ENCODE results near the gene TSHZ2.
"Not testable (repeated sequence)": the region's sequence is repeated elsewhere in the genome, so short reads cannot be mapped to it uniquely, and the experiment has no call there.

GRCh38 chr20:53472859-53473258, 500.7 kb downstream of the TSHZ2 start:
- TF ChIP-seq ZFX (IDR thresholded peaks at IDR 0.05); POLR2A (IDR thresholded peaks at IDR 0.05; ENCODE audit: borderline replicate concordance, extremely low read depth, insufficient read depth, insufficient read length); ZNF274 (IDR thresholded peaks at IDR 0.05; ENCODE audit: low read depth, low read length); CTCF (IDR thresholded peaks at IDR 0.05 in 2 of 3, conservative IDR thresholded peaks at IDR 0.05 in 1 of 3; ENCODE audit: borderline replicate concordance in 1 of 3, insufficient read depth in 1 of 3, low read depth in 2 of 3, low read length in 2 of 3); RAD21 (IDR thresholded peaks at IDR 0.05; ENCODE audit: low read depth); MAX (IDR thresholded peaks at IDR 0.05); YY1 (IDR thresholded peaks at IDR 0.05; ENCODE audit: extremely low read depth, insufficient replicate concordance, low read depth, low read length); SRF (IDR thresholded peaks at IDR 0.05; ENCODE audit: low read depth); SIN3A (IDR thresholded peaks at IDR 0.05; ENCODE audit: low read depth); POLR2AphosphoS5 (IDR thresholded peaks at IDR 0.05; ENCODE audit: low read depth, low read length); EZH2 (IDR thresholded peaks at IDR 0.05); CEBPB (IDR thresholded peaks at IDR 0.05; ENCODE audit: low read depth); ELF1 (IDR thresholded peaks at IDR 0.05; ENCODE audit: borderline replicate concordance, low read depth): not testable (repeated sequence)
- TF ChIP-seq, protein P1, sequence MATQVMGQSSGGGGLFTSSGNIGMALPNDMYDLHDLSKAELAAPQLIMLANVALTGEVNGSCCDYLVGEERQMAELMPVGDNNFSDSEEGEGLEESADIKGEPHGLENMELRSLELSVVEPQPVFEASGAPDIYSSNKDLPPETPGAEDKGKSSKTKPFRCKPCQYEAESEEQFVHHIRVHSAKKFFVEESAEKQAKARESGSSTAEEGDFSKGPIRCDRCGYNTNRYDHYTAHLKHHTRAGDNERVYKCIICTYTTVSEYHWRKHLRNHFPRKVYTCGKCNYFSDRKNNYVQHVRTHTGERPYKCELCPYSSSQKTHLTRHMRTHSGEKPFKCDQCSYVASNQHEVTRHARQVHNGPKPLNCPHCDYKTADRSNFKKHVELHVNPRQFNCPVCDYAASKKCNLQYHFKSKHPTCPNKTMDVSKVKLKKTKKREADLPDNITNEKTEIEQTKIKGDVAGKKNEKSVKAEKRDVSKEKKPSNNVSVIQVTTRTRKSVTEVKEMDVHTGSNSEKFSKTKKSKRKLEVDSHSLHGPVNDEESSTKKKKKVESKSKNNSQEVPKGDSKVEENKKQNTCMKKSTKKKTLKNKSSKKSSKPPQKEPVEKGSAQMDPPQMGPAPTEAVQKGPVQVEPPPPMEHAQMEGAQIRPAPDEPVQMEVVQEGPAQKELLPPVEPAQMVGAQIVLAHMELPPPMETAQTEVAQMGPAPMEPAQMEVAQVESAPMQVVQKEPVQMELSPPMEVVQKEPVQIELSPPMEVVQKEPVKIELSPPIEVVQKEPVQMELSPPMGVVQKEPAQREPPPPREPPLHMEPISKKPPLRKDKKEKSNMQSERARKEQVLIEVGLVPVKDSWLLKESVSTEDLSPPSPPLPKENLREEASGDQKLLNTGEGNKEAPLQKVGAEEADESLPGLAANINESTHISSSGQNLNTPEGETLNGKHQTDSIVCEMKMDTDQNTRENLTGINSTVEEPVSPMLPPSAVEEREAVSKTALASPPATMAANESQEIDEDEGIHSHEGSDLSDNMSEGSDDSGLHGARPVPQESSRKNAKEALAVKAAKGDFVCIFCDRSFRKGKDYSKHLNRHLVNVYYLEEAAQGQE (IDR thresholded peaks at IDR 0.05; ENCODE audit: low read depth) = not testable (repeated sequence)

Measured in HCT116 (cell line).